Tongue (tissue), 2 donors: ENCODE measurements around the gene SHISAL1. TPM values are rescaled to one million over a fixed set of nuclear protein-coding genes. Genes with fewer than 3 reads are reported as not detected.
A peak's percentile ranks its signal among the peaks of the same experiment; 100 is the strongest.
"Not testable (repeated sequence)": the region's sequence is repeated elsewhere in the genome, so short reads cannot be mapped to it uniquely, and the experiment has no call there.

Source experiments
- DNase-seq: peaks from one replicate; pipeline ENCODE4 v3.0.0-alpha.2; 2015
- total RNA-seq: library from RNA; depleted of rRNA; stranded (reverse); fragments of >200 nt; gene quantifications from one replicate; pipeline ENCODE4 v1.2.3, GENCODE V29; 2014

SHISAL1 gene
- total RNA-seq, 1 donor from 2014 or later: 11.2 TPM

DNA sequence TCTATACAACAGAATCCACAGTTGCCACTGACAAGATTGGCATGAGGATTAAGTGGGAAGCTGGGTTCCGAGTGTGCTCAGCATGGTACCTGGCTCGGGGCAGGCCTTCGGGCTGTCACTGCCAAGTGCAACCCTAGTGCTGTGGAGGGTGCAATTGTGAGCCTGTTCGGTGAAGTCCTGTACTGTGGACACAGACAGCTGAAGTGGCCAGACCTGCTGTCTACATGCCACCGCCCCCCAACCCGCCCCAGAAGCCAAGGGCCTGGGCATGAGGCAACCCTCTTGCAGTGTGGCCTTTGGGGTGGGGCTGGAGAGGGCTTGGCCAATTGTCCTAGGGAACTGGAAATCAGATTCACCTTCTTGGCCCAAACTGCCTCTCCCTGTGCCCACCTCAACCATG lies 15.6 kb upstream of the SHISAL1 start:
- DNase-seq: no peak

DNA sequence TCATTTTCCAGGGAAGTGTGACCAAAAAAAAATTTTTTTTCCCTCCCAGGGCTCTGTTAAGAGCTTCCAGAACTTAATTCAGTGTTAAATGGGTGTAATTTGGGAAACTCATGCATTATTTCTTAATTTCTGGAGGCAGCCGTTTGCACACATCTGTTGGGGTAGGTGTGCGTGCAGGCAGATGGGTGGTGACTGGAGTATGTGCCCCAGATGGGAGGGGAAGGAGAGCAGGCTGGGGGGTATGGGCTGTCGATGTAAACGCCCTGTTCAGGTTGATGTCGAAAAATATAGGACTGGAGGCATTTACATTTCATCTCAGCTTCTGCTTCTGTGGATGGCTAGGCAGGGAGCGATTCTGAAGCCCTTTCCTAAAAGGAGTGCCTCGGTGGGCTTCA lies 13.7 kb upstream of the SHISAL1 start:
- DNase-seq: no peak

DNA sequence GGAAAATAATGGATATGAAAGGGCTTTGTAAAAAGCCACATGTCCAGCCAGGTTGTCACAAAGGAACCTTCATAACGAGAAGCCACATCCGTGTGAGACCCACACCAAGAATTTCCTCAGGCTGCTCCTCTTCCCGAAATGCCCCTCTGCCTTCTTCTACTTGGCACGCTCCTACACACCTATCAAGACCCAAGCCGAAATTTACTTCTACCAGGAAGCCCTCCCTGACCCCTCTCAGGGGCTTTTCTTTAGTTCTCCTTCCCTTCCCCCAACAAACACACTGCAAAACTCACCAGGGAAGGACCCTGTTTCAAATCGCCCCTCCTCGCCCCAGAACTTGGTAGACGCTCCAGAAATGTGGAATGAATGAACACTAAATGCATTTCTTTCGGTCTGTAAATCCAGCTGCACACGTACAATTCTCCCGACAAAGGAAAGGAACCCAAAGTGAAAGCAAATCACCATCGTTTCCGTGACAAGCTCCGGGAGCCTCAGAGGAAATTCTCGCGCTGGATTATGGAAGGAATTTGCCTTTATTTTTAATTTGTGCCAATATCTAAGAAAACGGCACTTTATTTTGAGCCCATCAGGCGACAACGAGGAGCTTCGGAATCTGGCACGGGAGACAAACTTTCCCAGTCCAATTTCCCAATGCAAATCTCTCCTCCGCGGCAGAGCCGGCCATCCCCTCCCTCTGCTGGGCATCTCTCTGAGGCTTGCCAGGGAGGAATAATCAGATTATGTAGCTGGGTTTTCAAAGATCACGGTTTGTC lies 13.2 kb upstream of the SHISAL1 start:
- DNase-seq: peak; percentile 78

GRCh38 chr22:44323140-44323790 lies 10.5 kb upstream of the SHISAL1 start:
- DNase-seq: not testable (repeated sequence)

- no peak for DNase-seq
Observed at GRCh38 chr22:44319685-44320084, 6.9 kb upstream of the SHISAL1 start.

DNA sequence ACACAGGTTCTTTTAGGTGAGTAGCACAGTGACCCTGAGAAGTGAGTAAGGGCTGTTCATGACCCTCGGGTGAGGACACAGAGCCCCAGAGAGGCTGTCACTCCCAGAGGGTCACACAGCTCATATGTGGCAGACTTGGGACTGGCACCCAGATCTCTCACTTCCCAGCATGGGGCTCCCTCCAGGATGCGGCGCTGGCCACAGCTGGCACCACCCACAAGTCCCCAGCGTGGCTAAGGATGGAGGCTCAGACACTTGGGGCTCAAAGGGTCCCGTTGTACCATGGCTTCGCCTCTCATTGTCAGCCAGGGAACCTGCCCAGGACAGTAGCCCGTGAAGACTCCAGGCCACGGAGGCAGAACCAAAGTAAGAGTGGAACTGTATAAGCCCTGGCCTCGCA lies 6.0 kb upstream of the SHISAL1 start:
- no peak for DNase-seq

DNA sequence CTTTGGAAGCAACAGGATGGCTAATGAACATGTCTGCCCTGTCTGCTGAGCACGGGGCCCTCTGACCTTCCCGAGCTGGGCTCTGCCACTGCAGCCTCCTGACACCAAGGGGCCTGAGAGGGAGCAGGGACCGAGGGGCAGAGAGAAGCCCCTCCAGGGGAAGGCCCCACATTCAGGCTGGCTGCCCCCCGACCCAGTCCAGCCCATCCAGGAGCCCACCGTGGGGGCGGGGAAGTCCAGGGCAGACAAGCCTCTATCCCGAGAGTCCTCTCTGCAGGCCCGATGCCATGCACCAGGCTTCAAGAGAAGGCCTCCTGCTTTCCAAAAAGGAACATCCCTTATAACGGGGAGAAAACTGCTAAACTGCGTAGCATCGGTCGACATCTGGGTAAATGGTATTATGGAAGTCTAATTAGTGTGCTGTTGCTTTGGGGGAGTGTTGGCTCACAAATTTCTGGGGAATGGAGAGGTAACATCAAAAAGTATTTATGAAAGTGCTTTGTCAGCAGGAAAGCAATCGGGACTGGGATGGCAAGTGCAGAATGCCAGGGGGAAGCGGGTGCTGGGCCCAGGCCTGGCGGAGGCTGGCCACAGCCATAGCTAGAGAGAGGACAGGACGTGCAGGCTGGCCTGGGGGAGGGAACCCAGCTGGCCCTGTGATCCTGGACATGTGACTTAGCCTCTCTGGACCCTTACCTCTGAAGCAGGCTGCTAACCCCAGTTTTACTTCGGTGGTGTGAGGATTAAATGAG lies 5.3 kb upstream of the SHISAL1 start:
- no peak for DNase-seq

- DNase-seq: peak; percentile 57
Observed at GRCh38 chr22:44317123-44317444, 4.3 kb upstream of the SHISAL1 start.

- peak; percentile 73 for DNase-seq
Observed at GRCh38 chr22:44316393-44317122, 3.8 kb upstream of the SHISAL1 start.

DNA sequence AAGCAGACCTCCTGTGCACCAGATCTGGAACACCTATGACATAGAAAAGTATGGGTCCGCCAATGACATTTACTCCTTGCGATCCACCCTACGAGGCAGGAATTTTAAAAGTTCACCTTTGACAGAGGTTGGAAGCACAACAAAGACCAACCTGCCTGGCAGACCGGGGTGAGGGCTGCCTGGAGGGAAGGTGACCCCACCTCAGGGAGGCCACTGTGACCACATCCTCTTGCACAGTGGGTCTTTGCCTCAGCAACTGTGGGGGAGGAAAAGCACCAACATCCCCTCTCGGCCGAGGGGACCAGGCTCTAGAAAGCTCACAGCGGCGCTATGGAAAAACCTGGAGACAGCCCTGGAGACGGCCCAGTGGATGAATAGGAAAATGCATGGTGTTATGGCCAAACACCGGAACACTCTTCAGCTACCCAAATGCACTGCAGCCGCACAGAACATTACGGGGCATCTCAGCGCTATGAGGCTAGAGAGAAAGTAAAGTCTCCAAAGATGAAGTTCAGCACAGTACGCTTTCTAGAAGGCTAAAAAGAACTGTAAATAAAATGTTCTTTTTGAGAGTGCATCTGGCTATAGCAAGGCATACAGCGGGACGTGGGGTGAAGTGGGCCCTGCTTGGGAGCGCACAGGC lies 1.8 kb upstream of the SHISAL1 start:
- no peak for DNase-seq

DNA sequence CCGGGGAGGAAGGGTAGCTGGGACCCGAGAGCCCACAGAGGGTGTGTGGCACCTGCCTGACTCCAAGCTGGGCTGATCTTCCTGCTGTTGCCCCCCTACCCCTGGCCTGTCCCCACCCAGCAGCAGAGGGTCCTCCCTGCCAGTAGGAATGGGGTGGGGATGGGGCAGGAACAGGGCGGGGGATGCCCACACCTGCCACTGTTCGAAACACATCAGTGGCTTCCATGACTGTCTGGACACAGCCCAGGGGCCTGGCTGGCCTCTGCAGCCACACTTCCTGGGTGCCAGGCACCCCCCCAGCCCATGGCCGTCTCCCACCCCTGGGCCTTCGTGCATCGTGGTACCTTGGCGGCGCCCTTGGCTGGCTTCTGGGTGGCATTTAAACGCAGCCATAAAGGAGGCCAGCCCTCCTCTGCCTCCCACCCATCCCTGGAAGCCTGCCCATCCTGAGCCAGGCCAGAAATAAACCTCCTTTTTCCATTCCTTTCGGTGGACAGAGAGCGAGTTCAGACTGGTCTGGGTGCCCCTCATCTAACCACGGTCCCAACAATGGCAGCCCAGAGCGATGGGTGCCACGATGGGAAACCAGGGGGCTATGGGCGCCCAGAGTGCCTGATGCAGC lies 745 bp upstream of the SHISAL1 start:
- DNase-seq: no peak

GRCh38 chr22:44311855-44312170 lies 938 bp downstream of the SHISAL1 start:
- DNase-seq: no peak

GRCh38 chr22:44311104-44311854 lies 1.5 kb downstream of the SHISAL1 start:
- no peak for DNase-seq

DNA sequence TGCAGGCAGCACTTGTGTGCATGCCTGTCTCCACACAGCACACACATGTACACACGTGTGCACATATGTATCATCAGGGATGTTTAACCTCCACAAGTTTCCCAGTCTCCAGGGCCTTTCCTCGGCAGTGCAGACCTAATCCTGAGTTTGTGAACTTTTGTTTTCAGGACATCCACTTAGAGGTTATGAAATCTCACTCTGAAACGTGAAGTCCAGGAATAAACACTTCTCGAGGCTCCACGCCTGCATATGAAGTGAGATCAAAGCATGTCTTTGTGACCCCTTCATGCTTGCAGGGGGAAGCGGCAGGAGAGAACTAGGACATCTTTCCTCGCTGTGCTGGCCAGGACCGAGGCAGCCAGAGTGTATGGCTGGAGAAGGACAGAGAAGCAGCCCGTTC lies 3.1 kb downstream of the SHISAL1 start:
- DNase-seq: no peak

- DNase-seq: peak; percentile 60
Observed at GRCh38 chr22:44309137-44309536, 3.6 kb downstream of the SHISAL1 start.

DNA sequence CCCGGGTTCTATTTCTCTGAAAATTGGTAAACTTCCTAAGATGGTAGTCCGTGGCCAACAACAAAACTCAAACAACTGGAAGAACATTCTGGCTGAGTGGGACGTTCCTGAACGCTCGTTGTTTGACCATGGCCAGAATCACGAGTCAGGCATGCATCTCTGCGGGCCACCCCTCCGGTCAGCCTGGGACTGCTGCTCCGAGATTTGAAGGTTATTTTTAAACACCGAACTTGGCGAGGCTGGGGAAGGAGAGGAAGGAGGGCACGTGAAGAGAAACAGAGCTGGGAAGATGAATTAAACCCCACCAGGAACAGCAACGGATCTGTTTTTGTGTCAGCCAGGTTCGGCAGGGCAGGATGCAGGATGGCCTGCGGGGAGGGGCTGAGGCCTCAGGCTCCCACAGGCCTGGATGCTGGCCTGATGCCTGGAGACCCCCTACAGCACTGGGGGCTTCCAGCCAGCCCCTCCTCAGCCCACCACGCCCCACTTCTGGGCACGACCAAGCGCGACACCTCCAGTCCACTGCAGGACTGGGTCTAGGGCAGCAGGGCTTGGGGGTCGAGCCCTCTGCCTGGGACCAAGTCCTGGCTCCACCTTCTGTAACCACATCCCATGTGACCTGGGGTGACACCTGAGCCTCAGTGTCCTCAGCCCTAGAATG lies 5.1 kb downstream of the SHISAL1 start:
- DNase-seq: no peak

GRCh38 chr22:44305888-44306287 lies 6.9 kb downstream of the SHISAL1 start:
- no peak for DNase-seq

DNA sequence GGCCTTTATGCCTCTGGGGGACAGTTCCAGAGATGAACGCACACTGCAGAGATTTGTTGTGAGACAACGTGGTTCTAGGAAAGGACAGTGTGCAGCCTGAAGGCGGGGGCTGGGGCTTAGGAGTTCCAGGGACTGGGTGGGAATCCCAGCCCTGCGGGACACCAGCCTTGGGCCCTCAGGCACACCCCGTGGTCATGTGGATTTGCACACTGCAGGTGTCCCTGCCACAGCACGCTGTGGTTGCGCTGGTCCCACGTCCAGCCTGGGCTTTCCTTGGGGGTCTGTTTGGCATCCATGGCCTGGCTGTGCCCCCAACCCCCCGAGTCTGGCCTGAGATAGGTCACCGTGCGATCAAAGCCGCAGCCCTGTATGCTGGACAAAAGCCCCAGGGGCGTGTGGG lies 7.3 kb downstream of the SHISAL1 start:
- DNase-seq: no peak

DNA sequence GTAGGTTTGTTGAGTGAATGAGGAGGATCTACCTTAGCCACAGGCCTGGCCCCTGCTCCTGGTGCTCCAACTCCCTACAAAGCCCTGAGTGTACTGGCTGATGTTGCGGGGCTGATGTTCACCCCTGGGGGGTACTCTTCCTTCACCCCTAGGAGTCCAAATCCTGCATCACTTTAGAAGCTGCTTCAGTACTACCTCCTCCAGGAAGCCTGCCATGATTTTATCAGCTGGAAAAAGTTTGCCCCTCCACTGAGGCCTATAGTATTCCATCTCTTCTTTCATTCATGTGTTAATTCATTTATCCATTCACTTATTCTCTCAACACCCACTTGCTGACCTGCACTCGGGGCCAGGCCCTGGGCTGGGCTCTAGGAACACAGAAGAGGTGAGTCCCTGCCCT lies 7.8 kb downstream of the SHISAL1 start:
- DNase-seq: no peak

- DNase-seq: no peak
Observed at GRCh38 chr22:44304354-44304753, 8.4 kb downstream of the SHISAL1 start.

- DNase-seq: not testable (repeated sequence)
Observed at GRCh38 chr22:44302363-44302762, 10.4 kb downstream of the SHISAL1 start.
